ENCODE results near the gene TNK1.

- TF ChIP-seq CTCF (IDR thresholded peaks at IDR 0.05): no peak
- no peak for TF ChIP-seq POLR2AphosphoS5 (IDR thresholded peaks at IDR 0.05; ENCODE audit: low read depth, low read length)
- no peak for TF ChIP-seq MAX (IDR thresholded peaks at IDR 0.05; ENCODE audit: low read depth)
- no peak for TF ChIP-seq RAD21 (IDR thresholded peaks at IDR 0.05; ENCODE audit: low read length)
- no peak for TF ChIP-seq TAF1 (IDR thresholded peaks at IDR 0.05; ENCODE audit: borderline replicate concordance, low read depth, low read length)
- TF ChIP-seq GABPA (IDR thresholded peaks at IDR 0.05; ENCODE audit: low read depth): no peak
- TF ChIP-seq USF2 (IDR thresholded peaks at IDR 0.05; ENCODE audit: borderline replicate concordance, low read depth, low read length): no peak
- no peak for TF ChIP-seq SIN3A (IDR thresholded peaks at IDR 0.05; ENCODE audit: borderline replicate concordance, low read depth, low read length)
- no peak for TF ChIP-seq TCF12 (IDR thresholded peaks at IDR 0.05)
These were observed 2.5 kb downstream of the TNK1 start for GRCh38 chr17:7383371-7383741.
